ENCODE data around the gene SMAD3. TPM values are rescaled to one million over a fixed set of nuclear protein-coding genes. Genes with fewer than 3 reads are reported as not detected.

SMAD3 gene
- total RNA-seq, 4 donors from 2014 or later, result 41.9 to 94.9 (median 56.1) TPM

DNA sequence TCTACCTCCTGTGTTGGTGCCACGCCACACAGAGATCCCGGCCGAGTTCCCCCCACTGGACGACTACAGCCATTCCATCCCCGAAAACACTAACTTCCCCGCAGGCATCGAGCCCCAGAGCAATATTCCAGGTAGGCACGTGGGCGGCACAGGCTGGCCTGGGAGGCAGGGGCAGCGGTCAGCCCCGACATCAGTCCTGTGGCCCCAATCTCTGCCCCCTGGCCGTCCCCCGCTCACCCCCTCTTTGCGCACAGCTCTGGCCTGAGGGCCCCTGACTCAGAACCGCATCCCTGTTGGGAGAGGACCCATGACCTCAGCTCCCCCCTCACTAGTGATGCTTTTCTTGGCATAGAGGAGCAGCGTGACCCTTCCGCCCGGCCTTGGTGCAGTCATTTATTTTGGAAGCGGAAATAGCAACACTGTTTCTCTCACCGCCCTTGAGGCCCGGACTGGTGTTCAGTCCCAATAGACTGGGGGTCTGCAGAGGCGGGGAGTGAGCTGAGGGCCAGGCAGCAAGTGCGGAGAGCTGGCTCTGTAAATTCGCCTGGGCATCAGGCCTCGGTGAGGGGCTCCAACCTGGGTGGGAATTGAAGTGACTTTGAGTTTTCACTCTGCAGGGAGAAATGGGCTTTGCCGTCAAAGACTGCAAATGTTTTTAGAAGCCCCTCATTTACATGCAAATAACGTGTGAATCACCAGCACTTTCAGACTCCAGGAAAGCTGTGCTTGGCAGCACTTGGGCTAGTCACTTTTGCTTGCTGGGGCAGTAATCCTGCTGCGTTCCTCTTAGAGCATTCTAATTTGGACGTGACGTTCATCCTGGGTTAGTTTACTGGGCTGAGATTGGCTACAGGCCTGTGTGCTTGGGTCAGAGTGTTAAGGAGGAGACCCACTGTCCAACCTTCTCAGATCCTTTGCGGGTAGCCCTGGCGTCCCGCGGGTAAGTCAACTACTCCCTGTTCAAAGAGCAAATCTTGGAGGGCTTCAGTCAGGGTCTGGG, 100.2 kb downstream of the SMAD3 start:
- peaks cover 22% of the 10 kb centered on the region for H3K36me3 ChIP-seq

GRCh38 chr15:67166280-67167009, 101.0 kb downstream of the SMAD3 start:
- 63% methylated on average over 13 of the region's 13 CpGs for WGBS
- H3K27me3 ChIP-seq, result no peaks in the 10 kb centered on the region
- no peak for TF ChIP-seq EP300 (IDR thresholded peaks at IDR 0.05)
- peak in 1 of 2 donors; percentile 13 for DNase-seq (ENCODE audit: low spot score in 2 of 2)
- no peak overlapping the region for H3K4me3 ChIP-seq
- no peaks in the 10 kb centered on the region for H3K9me3 ChIP-seq
- H3K27ac ChIP-seq, result peak overlapping the region; percentile 13
- peaks cover 51% of the 10 kb centered on the region for H3K4me1 ChIP-seq
- peaks cover 31% of the 10 kb centered on the region for H3K36me3 ChIP-seq

More for the DNA sequence above, 100.2 kb downstream of the SMAD3 start:
- Histone ChIP-seq H3K27ac (peak overlapping the region; percentile 13), H3K4me3 (no peak overlapping the region), H3K9me3 (no peaks in the 10 kb centered on the region), H3K27me3 (no peaks in the 10 kb centered on the region), H3K4me1 (peaks cover 51% of the 10 kb centered on the region)
- no peak for DNase-seq (ENCODE audit: low spot score in 2 of 2)
- no peak for TF ChIP-seq POLR2AphosphoS5 (IDR thresholded peaks at IDR 0.05)
- TF ChIP-seq EP300 (IDR thresholded peaks at IDR 0.05), result no peak
- no peak for TF ChIP-seq POLR2A (IDR thresholded peaks at IDR 0.05)
- TF ChIP-seq, protein P1, sequence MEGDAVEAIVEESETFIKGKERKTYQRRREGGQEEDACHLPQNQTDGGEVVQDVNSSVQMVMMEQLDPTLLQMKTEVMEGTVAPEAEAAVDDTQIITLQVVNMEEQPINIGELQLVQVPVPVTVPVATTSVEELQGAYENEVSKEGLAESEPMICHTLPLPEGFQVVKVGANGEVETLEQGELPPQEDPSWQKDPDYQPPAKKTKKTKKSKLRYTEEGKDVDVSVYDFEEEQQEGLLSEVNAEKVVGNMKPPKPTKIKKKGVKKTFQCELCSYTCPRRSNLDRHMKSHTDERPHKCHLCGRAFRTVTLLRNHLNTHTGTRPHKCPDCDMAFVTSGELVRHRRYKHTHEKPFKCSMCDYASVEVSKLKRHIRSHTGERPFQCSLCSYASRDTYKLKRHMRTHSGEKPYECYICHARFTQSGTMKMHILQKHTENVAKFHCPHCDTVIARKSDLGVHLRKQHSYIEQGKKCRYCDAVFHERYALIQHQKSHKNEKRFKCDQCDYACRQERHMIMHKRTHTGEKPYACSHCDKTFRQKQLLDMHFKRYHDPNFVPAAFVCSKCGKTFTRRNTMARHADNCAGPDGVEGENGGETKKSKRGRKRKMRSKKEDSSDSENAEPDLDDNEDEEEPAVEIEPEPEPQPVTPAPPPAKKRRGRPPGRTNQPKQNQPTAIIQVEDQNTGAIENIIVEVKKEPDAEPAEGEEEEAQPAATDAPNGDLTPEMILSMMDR (IDR thresholded peaks at IDR 0.05), result no peak
- 73% methylated on average over 28 of the region's 34 CpGs for WGBS

DNA sequence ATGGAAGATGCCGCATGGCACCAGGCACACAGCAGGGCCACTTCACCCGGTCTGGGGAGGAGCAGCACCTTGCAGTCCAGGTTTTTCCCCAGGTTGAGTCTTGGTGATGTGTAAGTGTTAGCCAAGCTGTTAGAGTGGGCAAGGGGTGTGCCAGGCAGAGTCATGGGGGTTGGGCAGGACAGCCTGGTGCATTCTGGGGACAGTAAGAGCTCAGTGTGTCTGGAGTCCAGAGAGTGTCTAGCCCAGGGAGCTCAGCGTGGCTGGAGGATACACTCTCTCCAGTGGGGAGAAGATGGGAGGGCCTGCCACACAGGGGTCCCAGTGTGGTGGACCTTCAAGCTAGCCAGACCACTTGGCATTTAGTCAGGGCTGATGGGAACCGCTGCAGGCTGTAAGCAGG, 101.7 kb downstream of the SMAD3 start:
- WGBS, result 90% methylated on average over 4 of the region's 4 CpGs
- Histone ChIP-seq H3K27me3 (no peaks in the 10 kb centered on the region), H3K36me3 (peaks cover 33% of the 10 kb centered on the region), H3K4me1 (peaks cover 46% of the 10 kb centered on the region), H3K9me3 (no peaks in the 10 kb centered on the region), H3K4me3 (no peak overlapping the region), H3K27ac (peak overlapping the region; percentile 20)
- DNase-seq (ENCODE audit: low spot score in 2 of 2), result peak in 1 of 2 donors; percentile 32
- TF ChIP-seq EP300 (IDR thresholded peaks at IDR 0.05) (no peak), POLR2A (IDR thresholded peaks at IDR 0.05) (no peak), POLR2AphosphoS5 (IDR thresholded peaks at IDR 0.05) (no peak)
- TF ChIP-seq, protein P1 (IDR thresholded peaks at IDR 0.05), result no peak

- no peaks in the 10 kb centered on the region for H3K27me3 ChIP-seq
- H3K9me3 ChIP-seq, result no peaks in the 10 kb centered on the region
- no peak overlapping the region for H3K4me3 ChIP-seq
- H3K27ac ChIP-seq, result no peak overlapping the region
- peaks cover 46% of the 10 kb centered on the region for H3K4me1 ChIP-seq
- 90% methylated on average over 6 of the region's 6 CpGs for WGBS
- H3K36me3 ChIP-seq, result peaks cover 39% of the 10 kb centered on the region
- no peak for DNase-seq (ENCODE audit: low spot score in 2 of 2)
- TF ChIP-seq POLR2A (IDR thresholded peaks at IDR 0.05) (no peak), EP300 (IDR thresholded peaks at IDR 0.05) (no peak)
Observed at GRCh38 chr15:67168694-67169093, 103.3 kb downstream of the SMAD3 start.

DNA sequence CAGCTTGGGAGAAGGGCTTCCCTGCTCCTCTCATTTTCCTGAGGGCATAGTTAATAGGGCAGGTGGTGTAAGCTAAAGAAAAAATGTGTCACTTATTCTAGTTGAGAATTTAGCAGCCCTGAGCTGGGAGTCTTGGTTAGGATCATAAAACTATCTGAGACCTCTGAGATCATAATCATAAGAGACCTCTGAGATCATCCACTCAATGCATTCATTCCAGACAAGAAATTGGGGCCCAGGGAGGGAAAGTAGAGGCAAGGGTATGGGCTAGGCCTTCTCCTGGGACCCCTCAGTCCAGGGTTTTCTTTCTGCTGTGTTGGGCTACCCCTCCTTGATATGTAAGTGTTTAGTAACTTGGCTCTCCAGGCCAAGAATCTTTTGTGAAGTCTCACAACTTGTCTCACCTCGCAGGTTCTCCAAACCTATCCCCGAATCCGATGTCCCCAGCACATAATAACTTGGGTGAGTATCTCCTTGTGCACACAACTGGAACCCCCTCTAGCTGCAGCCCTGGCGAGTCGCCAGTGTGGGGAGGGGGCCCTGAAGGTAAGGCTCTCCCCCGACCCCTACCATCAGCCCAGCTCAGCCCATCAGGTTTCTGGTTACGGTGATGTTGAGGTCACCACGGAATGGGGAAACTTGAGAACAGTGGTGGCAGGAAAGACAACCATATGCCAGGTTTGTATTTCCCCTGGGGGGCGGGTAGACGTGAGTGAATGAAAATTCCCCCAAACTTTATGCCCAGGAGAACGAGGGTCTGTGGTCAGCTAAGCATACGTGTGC, 104.9 kb downstream of the SMAD3 start:
- no peak overlapping the region for H3K27ac ChIP-seq
- no peaks in the 10 kb centered on the region for H3K9me3 ChIP-seq
- peak in 1 of 2 donors; percentile 46 for DNase-seq (ENCODE audit: low spot score in 2 of 2)
- H3K4me1 ChIP-seq, result peaks cover 47% of the 10 kb centered on the region
- peaks cover 36% of the 10 kb centered on the region for H3K36me3 ChIP-seq
- no peaks in the 10 kb centered on the region for H3K27me3 ChIP-seq
- 91% methylated on average over 11 of the region's 12 CpGs for WGBS
- no peak overlapping the region for H3K4me3 ChIP-seq
- TF ChIP-seq POLR2AphosphoS5 (IDR thresholded peaks at IDR 0.05), result no peak
- TF ChIP-seq EP300 (IDR thresholded peaks at IDR 0.05), result no peak
- TF ChIP-seq, protein P1 (IDR thresholded peaks at IDR 0.05), result no peak
- TF ChIP-seq POLR2A (IDR thresholded peaks at IDR 0.05), result no peak

Data from suprapubic skin (tissue), 4 donors.